Right renal pelvis (tissue), 4 donors: ENCODE measurements around the gene RSPH10B. TPM values are rescaled to one million over a fixed set of nuclear protein-coding genes. Genes with fewer than 3 reads are reported as not detected.
A peak's percentile ranks its signal among the peaks of the same experiment; 100 is the strongest.
"Not testable (repeated sequence)": the region's sequence is repeated elsewhere in the genome, so short reads cannot be mapped to it uniquely, and the experiment has no call there.

Experiments used
- DNase-seq, 4 donors: peaks; one replicate each; pipeline ENCODE4 v3.0.0-alpha.2; 2013; ENCODE audit warnings: low read depth in 4 of 4, low spot score in 3 of 4, missing footprints in 1 of 4
- polyA plus RNA-seq, 4 donors: library from polyadenylated mRNA; unstranded; fragments of 120-200 nt; gene quantifications; one replicate each; pipeline ENCODE4 v1.2.1, GENCODE V29; 2013; ENCODE audit not compliant: insufficient read length in 4 of 4

RSPH10B gene
- 1 to 10 TPM in 2 of 4 donors, under 1 TPM in 2; 0.35 to 1.8 (median 0.84) TPM for polyA plus RNA-seq

GRCh38 chr7:5970347-5970911, at the start of gene RSPH10B:
Gene RSPH10B (minus strand): TSS chr7:5970689. CDS start chr7:5967116, 3,573 bp downstream.
- not testable (repeated sequence) for DNase-seq

- DNase-seq = no peak
Measured at GRCh38 chr7:6016653-6016966, 46.1 kb upstream of the RSPH10B start.

GRCh38 chr7:6015917-6016652, 45.6 kb upstream of the RSPH10B start:
- no peak for DNase-seq

- no peak for DNase-seq
Measured at GRCh38 chr7:6012355-6013104, 42.0 kb upstream of the RSPH10B start.

GRCh38 chr7:6011541-6011940, 41.1 kb upstream of the RSPH10B start:
- no peak for DNase-seq

GRCh38 chr7:6010370-6010769, 39.9 kb upstream of the RSPH10B start:
- not testable (repeated sequence) for DNase-seq

GRCh38 chr7:6008668-6009611, 38.5 kb upstream of the RSPH10B start, which contains the start of the genes AIMP2 and PMS2:
Gene AIMP2 (plus strand): TSS chr7:6009272. CDS start chr7:6009364, 92 bp downstream.
Gene PMS2 (minus strand): TSS chr7:6009049. CDS start chr7:6009019, 30 bp downstream.
- DNase-seq = peak; percentile 98 to 100 (median 99)

- DNase-seq = not testable (repeated sequence)
Measured at GRCh38 chr7:6007835-6008590, 37.5 kb upstream of the RSPH10B start.

GRCh38 chr7:6007386-6007785, 36.9 kb upstream of the RSPH10B start:
- no peak for DNase-seq

GRCh38 chr7:5997210-5997808, 26.8 kb upstream of the RSPH10B start:
- no peak for DNase-seq

GRCh38 chr7:5987061-5987460, 16.6 kb upstream of the RSPH10B start:
- DNase-seq = not testable (repeated sequence)

GRCh38 chr7:5979680-5980314, 9.3 kb upstream of the RSPH10B start:
- not testable (repeated sequence) for DNase-seq

- DNase-seq = not testable (repeated sequence)
Measured at GRCh38 chr7:5973580-5973979, 3.1 kb upstream of the RSPH10B start.

GRCh38 chr7:5963810-5964209, 6.7 kb downstream of the RSPH10B start:
- DNase-seq = not testable (repeated sequence)

GRCh38 chr7:5963205-5963604, 7.3 kb downstream of the RSPH10B start:
- DNase-seq = not testable (repeated sequence)

GRCh38 chr7:5934945-5935450, 35.5 kb downstream of the RSPH10B start:
- not testable (repeated sequence) for DNase-seq

GRCh38 chr7:5931905-5932644, 38.4 kb downstream of the RSPH10B start:
- peak in 1 of 4 donors; percentile 8 for DNase-seq

GRCh38 chr7:5931250-5931649, 39.2 kb downstream of the RSPH10B start:
- not testable (repeated sequence) for DNase-seq
